H1 (cell line): ENCODE results near the gene PLPP4. TPM values are rescaled to one million over a fixed set of nuclear protein-coding genes. Genes with fewer than 3 reads are reported as not detected.

Experiments used
- BRCA1 ChIP-seq: IDR thresholded peaks from 2 replicates; pipeline ENCODE4 v1.6.1; 2012; ENCODE audit warnings: low read depth, low read length, improper control_type of control experiment
- CHD7 ChIP-seq: fragments of 300-600 bp; sonication (generic); IDR thresholded peaks from 2 replicates; pipeline ENCODE4 v1.7.1; 2012; ENCODE audit warnings: low read length, moderate library complexity, mild to moderate bottlenecking, inconsistent platforms; ENCODE audit not compliant: insufficient replicate concordance
- CTBP2 ChIP-seq: IDR thresholded peaks from 2 replicates; pipeline ENCODE4 v1.7.0; 2011; ENCODE audit warnings: borderline replicate concordance, mild to moderate bottlenecking, moderate library complexity, mixed read lengths, low read length; ENCODE audit not compliant: insufficient read depth, insufficient read length
- JUND ChIP-seq: IDR thresholded peaks from 2 replicates; pipeline ENCODE4 v1.6.1; 2011; ENCODE audit warnings: mild to moderate bottlenecking, improper control_type of control experiment, low read length
- polyA plus RNA-seq, 7 experiments: library from polyadenylated mRNA; depleted of rRNA in 3 of 7; stranded (reverse) in 5 of 7; unstranded in 2 of 7; fragments of >200 nt in 5 of 7; fragments of 200-250 nt in 2 of 7; gene quantifications; 1 replicate in 5 of 7; 2 replicates in 1 of 7; 4 replicates in 1 of 7; pipeline versions ENCODE4 v1.2.1 to v1.2.3, GENCODE V29; 2011 to 2013; ENCODE audit warnings: missing spikeins in 2 of 7, mixed read lengths in 2 of 7
- total RNA-seq: library from RNA; stranded (reverse); fragmentation: NEBNext Ultra II Directional; extraction: Animal tissue kit (Norgen Biotek cat#: 25700); gene quantifications from 2 replicates; pipeline ENCODE4 v1.2.1, GENCODE V29; 2021

The PLPP4 gene
- total and polyA plus RNA-seq, 2 of the 8 experiments (the other 6 are each of a cell fraction or from before 2014, with no cell fraction given): 0.30 TPM; not detected in 1

- TF ChIP-seq CHD7: no peak
- no peak for TF ChIP-seq BRCA1
- TF ChIP-seq CTBP2: no peak
- TF ChIP-seq JUND: no peak
- TF ChIP-seq, all 59 proteins: peak for 0
Observed at GRCh38 chr10:120609006-120609405, 152.0 kb downstream of the PLPP4 start (continued).
